Measurements from ENCODE around the gene TPX2. TPM values are rescaled to one million over a fixed set of nuclear protein-coding genes. Genes with fewer than 3 reads are reported as not detected.

TPX2 gene
- polyA plus RNA-seq, 1 donor (not counting 4 experiments of a cell fraction or from before 2014, with no cell fraction given) = 31.5 TPM

DNA sequence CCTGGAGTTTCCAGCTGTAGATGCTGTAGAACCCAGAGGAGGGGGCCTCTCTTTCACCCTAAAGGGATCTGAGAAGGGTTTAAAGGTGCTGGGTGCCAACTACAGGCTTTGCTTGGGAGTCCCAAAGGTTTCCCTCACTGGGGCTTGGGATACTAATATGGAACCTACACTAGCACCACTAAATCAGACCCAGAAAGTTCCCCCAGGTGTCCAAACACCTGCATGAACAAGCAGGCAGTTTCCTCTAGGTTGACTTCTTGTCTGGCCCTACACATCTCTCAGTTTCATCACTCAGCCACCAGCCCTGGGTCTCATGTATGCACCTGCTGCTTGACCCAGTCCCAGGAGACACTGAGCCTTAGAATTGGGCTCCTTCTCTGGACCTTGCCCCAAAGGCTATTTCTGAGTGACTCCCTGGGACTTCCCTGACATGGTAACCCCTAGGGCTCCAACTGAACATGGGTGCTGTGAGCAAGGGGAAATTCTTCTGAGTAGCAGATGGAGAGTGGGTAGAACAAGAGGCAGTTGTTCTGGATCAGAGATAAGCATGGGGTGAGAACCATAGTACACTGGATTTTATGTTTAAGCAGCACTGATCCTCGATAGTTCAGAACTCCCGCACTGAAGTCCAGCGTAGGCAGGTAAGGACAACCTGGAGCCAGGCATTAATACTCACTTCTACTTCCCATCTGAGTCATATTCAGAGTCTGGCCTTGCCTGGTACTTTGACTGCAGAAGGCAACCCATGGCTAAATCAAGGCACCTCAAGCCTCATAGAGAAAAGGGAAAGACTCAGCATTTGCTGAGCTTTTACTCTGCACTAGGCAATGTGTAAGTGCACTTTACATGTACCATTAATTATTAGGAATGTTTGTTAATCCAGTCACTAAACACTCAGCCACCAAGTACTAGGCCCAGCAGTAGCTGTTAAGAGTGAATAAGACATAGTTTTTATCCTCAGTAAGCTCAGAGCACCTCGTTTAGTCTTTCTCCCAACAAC, 33.2 kb upstream of the TPX2 start:
- Histone ChIP-seq H3K9me1 (ENCODE audit: control insufficient read depth, extremely low read depth, insufficient read depth, low read length) (peaks cover 6% of the 10 kb centered on the region), H2AFZ (ENCODE audit: control insufficient read depth, low read length) (no peak overlapping the region), H3K79me2 (ENCODE audit: control insufficient read depth, insufficient read depth, low read length) (peaks cover 83% of the 10 kb centered on the region), H3K9me3 (ENCODE audit: control insufficient read depth, low read depth, low read length) (no peaks in the 10 kb centered on the region), H3K27me3 (ENCODE audit: control insufficient read depth, extremely low read depth, insufficient read depth, low read length) (no peaks in the 10 kb centered on the region), H4K20me1 (ENCODE audit: control insufficient read depth, extremely low read depth, insufficient read depth, low read length) (no peaks in the 10 kb centered on the region), H3K4me1 (ENCODE audit: control insufficient read depth, extremely low read depth, insufficient read depth, low read length) (peaks cover 60% of the 10 kb centered on the region), H3K4me3 (ENCODE audit: control insufficient read depth in 2 of 3, extremely low read depth in 1 of 3, insufficient read depth in 2 of 3, low read depth in 1 of 3, low read length in 3 of 3) (no peak overlapping the region), H3K27ac (ENCODE audit: control insufficient read depth, insufficient read depth, low read length) (peak overlapping the region; percentile 97), H3K36me3 (ENCODE audit: control insufficient read depth in 2 of 2, extremely low read depth in 1 of 2, insufficient read depth in 2 of 2, low read length in 2 of 2) (peaks cover 20 to 61% of the 10 kb centered on the region in 2 experiments), H3K9ac (ENCODE audit: control insufficient read depth, extremely low read depth, insufficient read depth, low read length) (peak overlapping the region; percentile 30), H3K4me2 (ENCODE audit: control insufficient read depth, extremely low read depth, insufficient read depth, low read depth, low read length) (peak overlapping the region; percentile 84)
- no peak for TF ChIP-seq EZH2 (IDR thresholded peaks at IDR 0.05; ENCODE audit: low read length)
- TF ChIP-seq CTCF (optimal IDR thresholded peaks at IDR 0.05 in 1 of 3, IDR thresholded peaks at IDR 0.05 in 1 of 3, conservative IDR thresholded peaks at IDR 0.05 in 1 of 3; ENCODE audit: extremely low read depth in 1 of 3, insufficient read depth in 2 of 3, low read length in 3 of 3) = no peak
- DNase-seq (ENCODE audit: low read depth, low spot score) = no peak
- FAIRE-seq = no peak
- dilution Hi-C loops (cut with MboI; ENCODE audit: extremely low pct_ligation_motif_present, low sequenced_read_pairs) = no loop called here

GRCh38 chr20:31706607-31707257, 32.4 kb upstream of the TPX2 start:
- H3K79me2 ChIP-seq (ENCODE audit: control insufficient read depth, insufficient read depth, low read length) = peaks cover 82% of the 10 kb centered on the region
- peaks cover 6% of the 10 kb centered on the region for H3K9me1 ChIP-seq (ENCODE audit: control insufficient read depth, extremely low read depth, insufficient read depth, low read length)
- H3K36me3 ChIP-seq (ENCODE audit: control insufficient read depth in 2 of 2, extremely low read depth in 1 of 2, insufficient read depth in 2 of 2, low read length in 2 of 2) = peaks cover 23 to 67% of the 10 kb centered on the region in 2 experiments
- no peak overlapping the region for H3K4me3 ChIP-seq (ENCODE audit: control insufficient read depth in 2 of 3, extremely low read depth in 1 of 3, insufficient read depth in 2 of 3, low read depth in 1 of 3, low read length in 3 of 3)
- no peaks in the 10 kb centered on the region for H3K9me3 ChIP-seq (ENCODE audit: control insufficient read depth, low read depth, low read length)
- DNase-seq (ENCODE audit: low read depth, low spot score) = no peak
- H3K4me2 ChIP-seq (ENCODE audit: control insufficient read depth, extremely low read depth, insufficient read depth, low read depth, low read length) = no peak overlapping the region
- H3K27me3 ChIP-seq (ENCODE audit: control insufficient read depth, extremely low read depth, insufficient read depth, low read length) = no peaks in the 10 kb centered on the region
- peaks cover 68% of the 10 kb centered on the region for H3K4me1 ChIP-seq (ENCODE audit: control insufficient read depth, extremely low read depth, insufficient read depth, low read length)
- FAIRE-seq = no peak
- peak overlapping the region; percentile 97 for H3K27ac ChIP-seq (ENCODE audit: control insufficient read depth, insufficient read depth, low read length)
- TF ChIP-seq CTCF (optimal IDR thresholded peaks at IDR 0.05 in 1 of 3, IDR thresholded peaks at IDR 0.05 in 1 of 3, conservative IDR thresholded peaks at IDR 0.05 in 1 of 3; ENCODE audit: extremely low read depth in 1 of 3, insufficient read depth in 2 of 3, low read length in 3 of 3) (no peak), EZH2 (IDR thresholded peaks at IDR 0.05; ENCODE audit: low read length) (no peak)
- no peak overlapping the region for H2AFZ ChIP-seq (ENCODE audit: control insufficient read depth, low read length)
- dilution Hi-C loops (cut with MboI; ENCODE audit: extremely low pct_ligation_motif_present, low sequenced_read_pairs) = no loop called here
- no peak overlapping the region for H3K9ac ChIP-seq (ENCODE audit: control insufficient read depth, extremely low read depth, insufficient read depth, low read length)
- H4K20me1 ChIP-seq (ENCODE audit: control insufficient read depth, extremely low read depth, insufficient read depth, low read length) = no peaks in the 10 kb centered on the region

Measured in keratinocyte (primary cell).